Measurements from ENCODE around the gene PPIP5K2.

The PPIP5K2 gene

DNA sequence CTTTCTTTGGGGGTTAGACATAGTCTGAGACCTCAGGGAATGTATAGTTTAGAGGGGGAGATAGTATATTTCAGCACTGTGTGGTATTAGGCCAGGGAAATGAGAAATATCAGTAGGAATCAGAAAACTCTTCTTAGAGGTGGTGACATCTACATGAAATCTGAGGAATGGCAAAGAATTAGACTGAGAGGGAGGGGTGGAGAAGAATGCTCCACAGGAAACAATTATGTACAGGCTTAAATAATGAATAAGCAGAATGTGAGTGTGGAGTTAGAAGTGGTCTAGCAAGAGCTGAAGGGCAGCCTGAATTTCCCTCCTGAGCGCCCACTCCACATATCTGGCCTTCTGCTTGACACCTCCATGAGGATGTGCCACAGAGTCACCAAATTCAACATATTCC lies 134.8 kb downstream of the PPIP5K2 start:
- DNase-seq, result no peak

DNA sequence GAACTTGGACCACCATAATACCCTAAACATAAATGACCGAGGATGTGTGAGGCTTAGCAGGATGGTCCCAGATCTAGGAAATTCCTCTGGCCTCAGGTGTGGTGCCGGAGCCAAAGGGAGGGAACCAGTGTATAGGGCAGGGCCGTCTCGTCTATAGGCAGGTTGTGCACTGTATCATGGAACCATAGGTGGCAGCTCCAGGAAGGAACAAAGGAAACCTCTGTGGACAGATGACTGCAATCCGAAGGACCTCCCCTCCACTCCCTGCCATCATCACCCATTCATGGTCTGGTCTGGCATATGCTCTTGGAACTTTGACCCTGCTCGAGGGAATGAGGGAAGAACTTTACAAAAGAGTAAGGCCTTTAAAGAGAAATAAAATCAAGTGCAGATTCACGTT lies 135.6 kb downstream of the PPIP5K2 start:
- no peak for DNase-seq

DNA sequence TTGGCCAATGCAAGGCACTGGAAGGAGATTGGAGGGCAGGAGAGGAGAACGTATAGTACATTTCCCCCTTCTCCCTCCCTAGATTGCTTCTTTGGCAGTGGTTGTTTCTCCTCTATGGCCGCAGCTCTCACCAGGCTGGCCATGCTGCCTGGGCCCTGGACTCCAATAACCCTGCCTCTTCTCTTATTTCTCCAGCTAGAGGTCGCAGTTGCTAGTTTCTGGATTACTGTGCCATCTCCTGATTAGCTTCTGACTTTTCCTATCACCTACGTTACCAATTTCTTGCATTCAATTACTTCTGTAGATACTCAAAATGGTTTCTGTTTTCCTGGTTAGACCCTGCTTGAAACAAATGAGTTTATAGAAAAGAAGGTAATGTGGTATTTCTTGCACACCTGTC lies 136.1 kb downstream of the PPIP5K2 start:
- no peak for DNase-seq

DNA sequence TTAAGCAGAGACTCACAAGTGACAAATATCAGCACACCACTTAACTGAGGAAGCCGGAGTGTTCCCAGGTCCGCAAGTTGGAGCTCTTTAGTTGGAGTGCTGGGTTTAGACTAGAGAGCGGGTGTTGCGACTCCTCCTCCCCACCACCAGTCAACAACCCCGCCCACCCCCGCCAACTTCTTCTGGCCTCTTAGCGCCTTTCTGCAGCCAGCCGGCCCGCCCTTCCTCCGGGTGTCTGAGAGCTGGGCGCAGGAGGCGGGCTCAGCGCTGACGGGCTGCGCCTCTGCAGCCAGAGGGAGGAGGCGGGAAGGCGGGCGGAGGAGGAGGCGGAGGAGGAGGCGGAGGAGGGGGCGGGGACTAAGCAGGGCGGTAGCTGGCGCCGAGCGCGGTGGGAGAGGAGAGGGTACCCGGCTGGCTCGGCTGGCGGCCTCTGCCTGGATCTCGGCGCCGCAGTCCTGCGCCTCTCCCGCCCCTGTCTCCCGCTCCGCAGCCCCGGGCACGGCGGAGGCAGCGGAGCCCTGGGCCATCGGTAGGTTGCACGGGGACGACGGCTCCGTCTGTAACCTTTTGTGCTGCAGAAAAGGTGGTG lies 138.4 kb downstream of the PPIP5K2 start, which contains the start of gene MACIR:
Gene MACIR (plus strand): TSS at position 396 of the 589 bp plus-strand sequence. CDS start 17,157 bp downstream, outside the sequence.
- DNase-seq, result peak; percentile 85 to 92 (median 88)

DNA sequence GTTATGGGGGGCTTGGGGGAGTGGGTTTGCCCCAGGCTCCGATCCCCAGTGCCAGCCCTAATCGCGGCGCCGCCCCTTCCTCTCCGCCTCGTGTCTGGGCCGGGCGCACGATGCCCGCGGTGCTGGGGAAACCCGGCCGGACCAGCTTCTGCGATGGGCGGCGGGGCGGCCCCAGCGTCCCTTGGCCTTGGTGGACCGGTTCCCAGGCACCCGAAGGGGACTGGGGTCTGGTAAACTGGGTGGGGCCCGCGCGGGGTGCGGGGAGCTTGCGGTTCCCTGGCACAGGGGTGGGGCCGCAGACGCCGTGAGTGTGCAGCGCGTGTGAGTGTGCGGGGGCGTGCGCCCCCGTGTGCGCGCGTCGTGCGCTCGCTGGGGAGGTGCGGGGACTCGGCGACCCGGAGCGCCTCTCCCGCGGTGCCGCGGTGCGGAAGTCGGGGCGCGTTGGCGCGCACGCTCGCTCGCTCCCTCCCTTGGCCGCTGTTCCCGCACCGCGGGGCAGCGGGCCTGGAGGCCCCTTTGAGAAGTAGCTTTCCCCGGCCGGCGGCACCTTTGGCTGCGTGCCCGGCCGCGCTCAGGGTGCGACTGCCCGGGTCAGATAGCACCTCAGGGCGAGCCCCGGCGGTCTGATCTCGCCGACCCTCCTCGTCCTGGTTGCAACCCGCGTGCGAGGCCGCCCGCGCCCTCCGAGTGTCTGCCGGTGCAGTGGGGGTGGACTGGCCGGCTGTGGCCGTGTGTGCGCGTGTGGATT lies 139.0 kb downstream of the PPIP5K2 start:
- peak; percentile 35 to 74 (median 62) for DNase-seq

DNA sequence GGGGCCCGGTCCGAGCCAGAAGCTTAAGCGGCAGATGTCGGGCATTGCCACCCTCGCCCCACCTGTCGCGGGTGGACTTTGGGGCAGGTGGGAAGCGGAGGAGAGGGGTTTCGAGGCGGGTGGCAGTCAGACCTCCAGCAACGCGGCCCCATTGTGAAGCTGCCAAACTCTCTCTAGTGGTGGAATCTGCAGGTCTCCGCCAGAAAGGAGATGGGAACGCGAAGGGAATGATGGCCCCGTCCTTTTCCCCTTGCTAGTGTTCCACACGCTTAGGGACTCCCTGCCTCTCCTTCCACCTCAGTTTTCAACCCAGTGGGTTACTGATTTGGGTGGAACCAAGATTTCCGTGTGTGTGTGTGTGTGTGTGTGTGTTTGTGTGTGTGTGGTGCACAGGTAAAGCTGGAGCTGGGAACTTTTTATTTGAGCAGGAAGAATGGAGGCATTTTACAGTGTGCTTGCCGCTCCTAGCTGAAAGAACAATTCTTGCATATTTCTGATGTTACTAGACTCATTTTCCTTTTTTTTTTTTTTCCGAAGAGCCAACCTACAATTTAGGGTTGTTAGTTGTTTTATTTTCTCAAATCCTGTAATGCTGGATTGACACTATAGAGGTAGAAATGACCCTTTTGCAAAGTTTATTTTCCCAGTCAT lies 139.7 kb downstream of the PPIP5K2 start:
- DNase-seq, result peak in 4 of 6 experiments; percentile 4 to 32 (median 21)

DNA sequence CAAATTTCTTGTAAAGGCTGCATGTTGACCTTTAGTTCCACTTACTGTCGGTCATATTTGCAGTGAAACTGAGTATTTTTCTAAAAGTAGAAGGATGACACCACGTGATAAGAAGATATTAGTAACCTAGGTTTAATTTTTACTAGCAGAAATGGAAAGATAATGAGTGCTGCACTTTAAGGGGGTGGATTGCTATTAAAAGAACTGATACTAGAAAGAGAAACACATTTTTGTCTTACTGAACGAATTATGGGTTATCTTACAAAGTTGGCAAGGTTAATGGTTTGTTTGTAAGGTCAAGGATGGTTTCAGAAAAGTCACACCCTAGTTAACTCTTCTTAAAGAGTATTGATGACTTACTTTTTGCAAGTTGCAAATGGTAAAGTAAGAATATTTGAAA lies 140.8 kb downstream of the PPIP5K2 start:
- DNase-seq, result no peak

Data from stimulated activated naive CD4-positive, alpha-beta T cell (primary cell).